Tibial nerve (tissue), 3 donors: ENCODE data around the gene DCLK2.

ENCODE experiments used
- CTCF ChIP-seq, 5 experiments: fragments of 200-600 bp in 3 of 5; fragments of 450-650 bp in 2 of 5; sonication (generic) in 3 of 5; IDR thresholded peaks; one replicate each; pipeline ENCODE4 v1.5.1; 2016 to 2019; ENCODE audit warnings: antibody characterized with exemption in 5 of 5, mild to moderate bottlenecking in 3 of 5, moderate library complexity in 2 of 5
- POLR2A ChIP-seq, 2 donors: fragments of 450-650 bp; IDR thresholded peaks; one replicate each; pipeline ENCODE4 v1.6.1; 2017; ENCODE audit warnings: antibody characterized with exemption in 2 of 2, mild to moderate bottlenecking in 2 of 2, moderate library complexity in 2 of 2

DNA sequence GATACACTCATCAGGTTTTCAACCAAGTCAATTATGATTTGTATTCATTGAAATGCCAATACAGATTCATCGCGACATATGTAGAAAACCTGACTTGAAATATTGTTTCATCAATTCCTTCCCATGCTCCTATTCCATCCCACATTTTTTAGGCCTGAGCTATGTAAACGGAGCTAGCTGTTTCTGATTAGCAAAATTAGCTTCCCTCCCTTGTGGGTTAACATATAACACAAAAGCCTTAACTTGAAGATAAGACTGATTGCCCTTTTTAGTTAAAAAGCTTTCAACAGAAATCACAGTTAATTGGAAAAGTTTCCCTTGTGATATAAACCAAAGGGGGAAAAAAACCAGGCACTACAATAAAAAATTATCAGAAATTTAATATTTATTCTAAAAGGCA, 32.8 kb upstream of the DCLK2 start:
- TF ChIP-seq CTCF (IDR thresholded peaks at IDR 0.05): no peak
- TF ChIP-seq POLR2A (IDR thresholded peaks at IDR 0.05): no peak
